Fibroblast of skin of right biceps (primary cell): ENCODE measurements around the gene HIGD1C.
"Not testable (repeated sequence)": the region's sequence is repeated elsewhere in the genome, so short reads cannot be mapped to it uniquely, and the experiment has no call there.

Experiments
- DNase-seq: peaks from one replicate; pipeline ENCODE4 v3.0.0-alpha.2; 2013

Gene HIGD1C

DNA sequence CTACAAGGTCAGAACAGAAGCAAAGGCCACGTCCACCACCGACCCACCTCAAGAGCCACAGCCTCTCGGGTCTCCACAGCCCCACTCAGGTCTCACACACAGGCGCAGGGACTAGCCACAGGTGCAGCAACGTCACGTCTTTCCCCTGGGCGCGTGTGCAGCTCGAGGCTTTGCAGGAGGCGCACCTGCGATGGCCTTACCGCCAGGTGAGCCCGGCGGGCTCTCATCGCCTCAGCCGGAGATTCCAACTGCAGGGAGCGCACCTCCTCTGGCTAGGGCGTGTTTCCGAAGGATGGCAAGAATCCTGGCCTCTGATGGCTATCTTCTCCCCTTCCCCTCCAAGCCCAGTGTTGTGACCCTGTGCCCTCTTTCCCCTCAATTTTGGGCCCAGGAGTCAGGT lies at the start of gene HIGD1C:
HIGD1C (plus strand) TSS at position 35 of the 400 bp plus-strand sequence. CDS start 1,455 bp downstream, outside the sequence.
- no peak for DNase-seq

- DNase-seq, result not testable (repeated sequence)
Measured at GRCh38 chr12:50908479-50908878, 43.9 kb upstream of the HIGD1C start.

DNA sequence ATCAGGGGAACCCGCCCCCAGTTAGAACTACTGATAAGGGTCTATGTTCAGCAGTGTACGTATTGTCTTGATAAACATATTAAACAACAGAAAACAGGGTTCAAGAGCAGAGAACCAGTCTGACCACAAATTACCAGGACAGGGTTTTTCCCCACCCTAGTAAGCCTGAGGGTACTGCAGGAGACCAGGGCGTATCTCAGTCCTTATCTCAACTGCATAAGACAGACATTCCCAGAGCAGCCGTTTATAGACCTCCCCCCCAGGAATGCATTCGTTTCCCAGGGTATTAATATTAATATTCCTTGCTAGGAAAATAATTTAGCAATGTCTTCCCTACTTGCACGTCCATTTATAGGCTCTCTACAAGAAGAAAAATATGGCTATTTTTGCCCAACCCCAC lies 40.0 kb upstream of the HIGD1C start:
- DNase-seq, result not testable (repeated sequence)

- no peak for DNase-seq
Measured at GRCh38 chr12:50913224-50913623, 39.1 kb upstream of the HIGD1C start.

DNA sequence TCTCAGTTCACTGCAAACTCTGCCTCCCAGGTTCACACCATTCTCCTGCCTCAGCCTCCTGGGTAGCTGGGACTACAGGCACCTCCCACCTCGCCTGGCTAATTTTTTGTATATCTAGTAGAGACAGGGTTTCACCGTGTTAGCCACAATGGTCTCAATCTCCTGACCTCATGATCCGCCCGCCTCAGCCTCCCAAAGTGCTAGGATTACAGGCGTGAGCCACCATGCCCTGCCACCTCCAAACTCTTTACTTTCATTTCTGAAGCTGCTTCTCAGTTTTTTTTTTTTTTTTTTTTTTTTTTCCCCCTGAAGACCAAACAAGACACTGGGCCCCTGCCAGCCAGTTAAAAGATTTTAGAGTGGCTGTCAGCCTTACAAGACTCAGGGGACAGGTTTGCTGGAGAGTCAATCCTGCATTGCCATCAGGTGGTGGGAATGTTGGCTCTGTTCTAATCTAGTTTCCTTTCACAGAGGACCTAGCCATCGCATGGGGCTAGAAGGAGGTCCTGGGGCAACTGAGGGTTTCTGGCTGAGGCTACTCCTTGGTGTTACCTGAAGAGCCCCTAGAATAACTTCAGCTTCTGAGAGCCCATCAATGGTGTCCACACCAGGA lies 37.4 kb upstream of the HIGD1C start:
- no peak for DNase-seq

- no peak for DNase-seq
Measured at GRCh38 chr12:50916292-50916691, 36.1 kb upstream of the HIGD1C start.

GRCh38 chr12:50918584-50919316 lies 33.6 kb upstream of the HIGD1C start:
- DNase-seq, result no peak

- DNase-seq, result peak; percentile 7
Measured at GRCh38 chr12:50922820-50923219, 29.5 kb upstream of the HIGD1C start.

DNA sequence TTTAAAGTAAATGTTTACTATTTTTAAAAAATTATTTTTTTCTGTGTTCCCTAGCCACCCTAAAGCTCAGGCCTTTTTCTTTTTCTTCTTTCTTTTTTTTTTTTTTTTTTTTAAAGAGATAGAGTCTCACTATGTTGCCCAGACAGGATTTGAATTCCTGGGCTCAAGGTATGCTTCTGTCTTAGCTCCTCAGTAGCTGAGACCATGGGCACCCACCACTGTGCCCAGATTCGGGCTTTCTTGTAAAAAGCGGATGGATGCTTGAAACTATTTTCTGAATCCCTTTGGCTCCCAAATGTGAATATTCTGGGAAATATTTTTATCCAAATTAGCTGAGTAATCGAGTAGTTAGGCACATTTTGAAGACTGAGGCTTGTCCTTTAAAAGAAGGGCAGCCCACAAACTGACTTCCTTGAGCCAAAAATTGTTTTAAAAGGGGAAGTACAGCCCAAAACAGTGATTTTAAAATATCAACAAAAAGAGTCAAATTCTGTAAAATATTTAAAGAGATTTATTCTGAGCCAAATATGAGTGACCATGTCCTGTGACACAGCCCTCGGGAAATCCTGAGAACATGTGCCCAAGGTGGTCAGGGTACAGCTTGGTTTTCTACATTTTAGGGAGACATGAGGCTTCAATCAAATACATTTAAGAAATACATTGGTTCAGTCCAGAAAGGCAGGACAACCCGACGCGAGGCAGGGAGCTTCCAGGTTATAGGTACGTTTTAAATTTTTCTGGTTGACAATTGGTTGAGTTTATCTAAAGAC lies 28.8 kb upstream of the HIGD1C start:
- no peak for DNase-seq

DNA sequence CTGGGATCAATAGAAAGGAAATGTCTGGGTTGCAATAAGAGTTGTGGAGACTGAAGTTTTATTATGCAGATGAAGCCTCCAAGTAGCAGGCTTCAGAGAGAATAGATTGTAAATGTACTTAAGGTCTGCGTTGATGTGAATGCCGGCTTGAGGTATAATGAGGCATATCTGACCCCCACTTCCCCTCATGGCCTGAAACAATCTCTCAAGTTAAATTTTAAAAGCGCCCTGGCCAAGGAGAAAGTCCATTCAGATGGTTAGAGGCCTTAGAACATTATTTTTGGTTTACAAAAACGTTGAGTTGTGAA lies 28.3 kb upstream of the HIGD1C start:
- no peak for DNase-seq

- peak; percentile 79 for DNase-seq
Measured at GRCh38 chr12:50924439-50925341, 27.7 kb upstream of the HIGD1C start.

GRCh38 chr12:50925342-50925651 lies 27.0 kb upstream of the HIGD1C start:
- DNase-seq, result no peak

GRCh38 chr12:50925920-50926319 lies 26.4 kb upstream of the HIGD1C start:
- DNase-seq, result no peak

- no peak for DNase-seq
Measured at GRCh38 chr12:50926415-50926814, 25.9 kb upstream of the HIGD1C start.

DNA sequence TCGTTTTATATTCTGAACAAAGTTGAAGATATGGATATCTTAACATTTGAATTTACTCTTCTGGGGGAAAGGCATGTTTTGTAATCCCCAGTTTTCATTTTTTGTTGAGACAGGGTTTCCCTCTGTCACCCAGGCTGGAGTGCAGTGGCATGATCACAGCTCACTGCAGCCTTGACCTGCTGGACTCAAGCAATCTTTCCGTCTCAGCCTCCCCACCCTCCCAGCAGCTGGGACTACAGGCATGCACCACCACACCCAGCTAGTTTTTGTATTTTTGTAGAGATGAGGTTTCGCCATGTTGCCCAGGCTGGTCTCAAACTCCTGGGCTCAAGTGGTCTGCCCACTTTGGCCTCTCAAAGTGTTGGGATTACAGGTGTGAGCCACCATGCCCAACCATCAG lies 25.4 kb upstream of the HIGD1C start:
- DNase-seq, result not testable (repeated sequence)

GRCh38 chr12:50927356-50927755 lies 25.0 kb upstream of the HIGD1C start:
- DNase-seq, result no peak

DNA sequence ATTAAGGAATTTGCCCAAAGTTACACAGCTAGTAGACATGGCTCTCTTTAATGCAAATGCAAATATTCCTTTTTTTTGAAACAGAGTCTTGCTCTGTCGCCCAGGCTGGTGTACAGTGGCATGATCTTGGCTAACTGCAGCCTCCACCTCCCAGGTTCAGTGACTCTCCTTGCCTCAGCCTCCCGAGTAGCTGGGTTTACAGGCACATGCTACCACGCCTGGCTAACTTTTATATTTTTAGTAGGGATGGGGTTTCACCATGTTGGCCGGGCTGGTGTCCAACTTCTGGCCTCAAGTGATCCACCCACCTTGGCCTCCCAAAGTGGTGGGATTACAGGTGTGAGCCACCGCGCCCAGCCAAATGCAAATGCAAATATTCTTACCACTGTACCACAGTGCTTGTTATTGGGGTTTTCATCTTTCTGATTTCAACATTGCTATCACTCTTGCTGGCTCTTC lies 24.5 kb upstream of the HIGD1C start:
- no peak for DNase-seq

GRCh38 chr12:50928392-50928791 lies 24.0 kb upstream of the HIGD1C start:
- DNase-seq, result no peak

GRCh38 chr12:50929831-50930230 lies 22.5 kb upstream of the HIGD1C start:
- DNase-seq, result no peak

- not testable (repeated sequence) for DNase-seq
Measured at GRCh38 chr12:50930477-50930876, 21.9 kb upstream of the HIGD1C start.

GRCh38 chr12:50932787-50933280 lies 19.5 kb upstream of the HIGD1C start:
- no peak for DNase-seq

GRCh38 chr12:50933459-50934124 lies 18.8 kb upstream of the HIGD1C start:
- DNase-seq, result peak; percentile 5
